SK-N-DZ (cell line): Measurements from ENCODE around the gene CHEK2.
"Not testable (repeated sequence)": the region's sequence is repeated elsewhere in the genome, so short reads cannot be mapped to it uniquely, and the experiment has no call there.

Experiments
- DNase-seq: peaks from one replicate; pipeline ENCODE4 v3.0.0-alpha.2; 2015; ENCODE audit warnings: low spot score

CHEK2 gene

GRCh38 chr22:28742562-28742962 is 942 bp upstream of the CHEK2 start:
- DNase-seq: no peak

DNA sequence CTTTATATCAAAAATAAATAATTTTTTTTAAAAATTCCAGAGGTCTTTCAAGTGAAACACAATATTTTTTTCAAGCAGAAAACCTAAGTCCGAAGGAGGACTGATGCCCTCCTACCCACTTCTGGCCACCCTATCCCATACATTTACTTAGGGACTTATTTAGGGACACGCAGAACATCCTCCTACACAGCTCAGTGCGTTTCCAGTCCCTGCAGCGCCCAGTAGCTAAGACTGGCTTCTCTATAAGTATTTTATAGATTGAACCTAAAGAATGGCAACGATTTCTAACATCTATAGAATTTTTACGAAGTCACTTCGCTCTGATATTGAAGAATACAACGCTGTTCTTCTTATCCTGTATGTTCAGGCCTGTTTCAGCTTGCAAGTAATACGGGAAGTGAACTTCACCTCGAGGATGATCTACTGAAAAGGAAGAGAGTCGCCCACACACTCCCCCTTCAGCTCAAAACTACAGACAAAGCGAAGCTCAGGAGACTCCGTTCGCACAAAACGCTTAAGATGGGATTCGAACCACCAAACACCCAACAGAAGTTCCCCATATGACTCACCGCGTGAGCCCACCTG is 328 bp downstream of the CHEK2 start:
- no peak for DNase-seq

- not testable (repeated sequence) for DNase-seq
These were observed 2.7 kb downstream of the CHEK2 start for GRCh38 chr22:28738876-28739275.

DNA sequence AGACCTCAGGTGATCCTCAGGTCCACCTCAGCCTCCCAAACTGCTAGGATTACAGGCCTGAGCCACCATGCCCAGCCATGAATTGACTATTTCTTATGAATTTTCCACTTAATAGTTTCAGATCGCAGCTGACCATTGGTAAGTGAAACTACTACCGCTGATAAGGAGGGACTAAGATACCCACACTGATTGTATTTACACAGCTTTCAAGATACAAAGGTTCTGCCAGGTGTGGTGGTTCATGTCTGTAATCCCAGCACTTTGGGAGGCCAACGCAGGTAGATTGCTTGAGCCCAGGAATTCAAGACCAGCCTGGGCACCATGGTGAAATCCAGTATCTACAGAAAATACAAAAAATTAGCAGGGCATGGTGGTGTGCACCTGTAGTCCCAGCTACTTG is 3.9 kb downstream of the CHEK2 start:
- DNase-seq: no peak

GRCh38 chr22:28736301-28737155 is 5.1 kb downstream of the CHEK2 start:
- DNase-seq: no peak

- no peak for DNase-seq
These were observed 7.2 kb downstream of the CHEK2 start for GRCh38 chr22:28734393-28734792.

DNA sequence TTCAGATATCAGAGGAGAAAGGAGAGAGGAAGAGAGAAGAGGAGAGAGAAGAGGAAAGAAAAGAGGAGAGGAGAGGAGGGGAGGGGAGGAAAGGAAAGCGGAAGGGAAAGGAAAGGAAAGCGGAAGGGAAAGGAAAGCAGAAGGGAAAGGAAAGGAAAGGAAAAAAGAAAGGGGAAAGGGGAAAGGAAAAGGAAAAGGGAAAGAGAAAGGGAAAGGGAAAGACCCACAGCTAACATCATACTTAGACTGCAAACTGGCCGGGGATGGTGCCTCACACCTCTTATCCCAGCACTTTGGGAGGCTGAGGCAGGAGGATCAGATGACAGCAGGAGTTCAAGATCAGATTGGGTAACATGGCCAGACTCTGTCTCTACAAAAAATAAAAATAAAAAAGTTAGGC is 11.4 kb downstream of the CHEK2 start:
- no peak for DNase-seq

DNA sequence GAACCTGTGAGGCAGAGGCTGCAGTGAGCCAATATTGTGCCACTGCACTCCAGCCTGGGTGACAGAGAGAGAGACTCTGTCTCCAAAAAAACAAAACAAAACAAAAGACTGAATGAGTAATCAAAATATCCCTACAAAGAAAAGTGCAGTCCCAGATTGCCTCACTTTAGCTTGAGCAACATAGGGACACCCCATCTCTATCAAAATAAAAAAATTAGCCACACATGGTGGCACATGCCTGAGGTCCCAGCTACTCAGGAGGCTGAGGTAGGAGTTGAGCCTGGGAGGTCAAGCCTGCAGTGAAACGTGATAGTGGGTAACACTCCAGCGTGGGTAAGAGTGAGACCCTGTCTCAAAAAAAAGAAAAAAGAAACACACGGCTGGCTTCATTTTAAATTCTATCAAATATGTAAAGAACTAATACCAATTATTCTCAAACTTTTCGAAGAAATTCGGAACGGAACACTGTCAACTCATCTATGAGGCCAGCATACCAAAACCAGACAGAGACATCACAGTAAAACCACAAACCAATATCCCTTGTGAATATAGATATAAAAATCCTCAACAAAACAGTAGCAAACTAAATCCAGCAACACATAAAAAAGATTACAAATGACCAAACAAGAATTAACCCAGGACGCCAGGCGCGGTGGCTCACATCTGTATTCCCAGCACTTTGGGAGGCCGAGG is 12.9 kb downstream of the CHEK2 start:
- no peak for DNase-seq

GRCh38 chr22:28728002-28728401 is 13.6 kb downstream of the CHEK2 start:
- DNase-seq: no peak

DNA sequence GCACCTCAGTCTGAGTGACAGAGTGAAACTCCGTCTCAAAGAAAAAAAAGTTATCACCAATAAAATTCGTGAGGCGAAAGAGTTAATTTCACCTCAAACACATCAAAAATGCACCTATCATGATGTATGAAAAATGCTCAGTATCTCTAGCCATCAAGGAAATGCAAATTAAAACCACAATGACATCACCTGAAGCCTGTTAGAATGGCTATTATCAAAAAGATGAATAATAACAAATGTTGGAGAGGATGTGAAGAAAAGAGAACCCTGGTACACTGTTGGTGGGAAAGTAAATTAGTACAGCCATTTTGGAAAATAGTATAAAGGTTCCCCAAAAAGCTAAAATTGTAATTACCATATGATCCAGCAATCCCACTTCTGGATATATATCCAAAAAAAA is 23.6 kb downstream of the CHEK2 start:
- DNase-seq: no peak

GRCh38 chr22:28716686-28717085 is 24.9 kb downstream of the CHEK2 start:
- DNase-seq: no peak

DNA sequence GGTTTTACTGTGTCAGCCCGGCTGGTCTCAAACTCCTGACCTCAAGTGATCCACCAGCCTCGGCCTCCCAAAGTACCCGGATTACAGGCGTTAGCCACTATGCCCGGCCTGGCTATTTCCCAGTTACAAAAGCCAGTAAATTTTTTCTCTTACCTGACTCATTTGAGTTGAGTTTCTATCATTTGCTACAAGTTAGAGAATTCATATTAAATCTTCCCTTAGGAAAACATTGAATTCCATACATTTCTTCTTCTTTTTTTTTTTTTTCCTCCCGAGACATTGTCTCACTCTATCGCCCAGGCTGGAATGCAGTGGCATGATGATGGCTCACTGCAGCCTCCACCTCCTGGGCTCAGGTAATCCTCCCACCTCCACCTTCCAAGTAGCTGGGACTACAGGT is 26.0 kb downstream of the CHEK2 start:
- no peak for DNase-seq

- DNase-seq: no peak
These were observed 27.5 kb downstream of the CHEK2 start for GRCh38 chr22:28714043-28714628.

GRCh38 chr22:28711820-28712777 is 29.5 kb downstream of the CHEK2 start:
- DNase-seq: no peak

GRCh38 chr22:28711341-28711740 is 30.3 kb downstream of the CHEK2 start:
- DNase-seq: no peak

DNA sequence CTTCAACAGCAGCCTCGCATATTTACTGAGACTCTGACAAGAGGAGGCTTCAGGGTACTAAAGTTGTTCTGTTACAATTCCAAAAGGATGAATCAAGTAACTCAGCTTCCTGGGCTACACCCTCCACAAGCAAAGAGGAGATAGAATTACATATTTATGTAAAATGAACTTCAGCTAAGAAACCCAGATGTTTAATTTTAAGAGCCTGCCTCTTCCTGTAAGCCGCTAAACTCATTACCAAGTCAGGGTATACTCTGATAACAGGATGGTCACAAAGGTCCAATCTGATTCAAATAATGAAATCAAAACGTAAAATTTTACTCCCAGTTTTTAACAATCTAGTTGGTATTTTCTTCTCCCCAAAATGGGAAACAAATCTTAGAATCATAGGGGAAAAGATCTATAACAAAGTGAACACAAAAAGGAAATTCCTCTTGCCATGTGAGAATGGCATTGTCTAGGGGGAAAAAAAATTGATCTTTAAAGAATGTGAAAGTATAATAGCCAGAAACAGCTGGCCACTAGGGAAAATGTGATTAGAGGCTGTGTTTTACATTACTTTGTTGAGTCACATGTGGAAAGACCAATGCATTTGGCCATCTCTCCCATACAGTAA is 30.9 kb downstream of the CHEK2 start:
- no peak for DNase-seq

DNA sequence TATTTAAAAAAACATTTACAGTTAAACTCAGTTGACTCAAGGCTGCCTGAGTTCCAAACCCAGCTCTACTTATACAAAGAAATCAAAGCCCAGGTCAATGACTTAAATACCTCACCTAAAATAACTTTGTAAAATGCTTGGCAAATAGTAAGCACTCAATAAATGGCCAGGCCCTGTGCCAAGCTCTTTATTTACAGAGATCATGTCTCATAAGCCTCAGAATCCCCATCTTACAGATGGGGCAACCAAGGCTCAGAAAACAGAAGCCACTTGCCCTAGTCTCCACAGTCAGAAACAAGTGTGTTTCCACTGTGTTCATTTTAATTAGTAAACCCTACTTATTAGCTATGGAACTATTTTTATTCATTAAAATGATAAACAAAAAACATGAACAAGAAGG is 31.5 kb downstream of the CHEK2 start:
- no peak for DNase-seq

GRCh38 chr22:28706845-28707244 is 34.8 kb downstream of the CHEK2 start:
- DNase-seq: no peak

DNA sequence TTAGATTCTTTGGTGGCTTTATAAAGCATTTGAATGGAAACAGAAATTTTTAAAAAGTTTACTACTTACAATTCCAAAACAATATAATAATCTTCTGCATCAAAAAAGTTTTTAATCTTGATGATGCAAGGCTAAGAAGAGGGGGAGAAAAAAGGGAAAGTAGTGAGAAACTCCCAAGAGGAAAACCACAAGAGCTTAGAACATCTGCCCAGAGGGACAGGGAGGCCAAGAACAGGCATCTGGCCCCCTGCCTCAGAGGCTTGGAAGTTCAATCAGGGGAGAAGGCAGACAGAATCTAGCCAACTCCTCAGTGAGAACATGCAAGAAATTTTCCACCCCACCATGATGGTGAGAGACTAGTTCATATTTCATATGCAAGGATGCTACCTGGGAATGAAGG is 38.2 kb downstream of the CHEK2 start:
- DNase-seq: no peak

DNA sequence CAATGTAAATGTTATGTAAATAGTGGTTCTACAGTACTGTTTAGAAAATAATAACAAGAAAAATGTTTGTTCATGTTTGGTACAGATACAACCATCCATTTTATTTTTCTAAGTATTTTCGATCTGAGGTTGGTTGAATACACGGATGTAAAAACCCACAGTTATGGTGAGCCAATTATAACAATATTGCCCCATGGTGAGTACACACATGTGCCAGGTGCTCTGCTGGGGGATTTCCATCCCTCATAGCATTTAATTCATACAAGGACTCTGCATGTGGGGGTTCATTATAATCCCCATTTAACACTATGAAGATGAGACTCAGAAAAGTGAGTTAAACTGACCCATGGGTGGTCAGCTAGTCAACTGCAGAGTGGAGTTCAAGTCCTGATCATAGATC is 38.7 kb downstream of the CHEK2 start:
- no peak for DNase-seq
